GM18508 (cell line): ENCODE data around the gene CHRD.

ENCODE experiments used
- ATAC-seq: cut with Tn5 transposase; IDR thresholded peaks from one replicate; pipeline ENCODE4 v1.9.1; 2021; ENCODE audit warnings: moderate number of reproducible peaks; ENCODE audit not compliant: insufficient read depth, unreplicated experiment

CHRD gene

DNA sequence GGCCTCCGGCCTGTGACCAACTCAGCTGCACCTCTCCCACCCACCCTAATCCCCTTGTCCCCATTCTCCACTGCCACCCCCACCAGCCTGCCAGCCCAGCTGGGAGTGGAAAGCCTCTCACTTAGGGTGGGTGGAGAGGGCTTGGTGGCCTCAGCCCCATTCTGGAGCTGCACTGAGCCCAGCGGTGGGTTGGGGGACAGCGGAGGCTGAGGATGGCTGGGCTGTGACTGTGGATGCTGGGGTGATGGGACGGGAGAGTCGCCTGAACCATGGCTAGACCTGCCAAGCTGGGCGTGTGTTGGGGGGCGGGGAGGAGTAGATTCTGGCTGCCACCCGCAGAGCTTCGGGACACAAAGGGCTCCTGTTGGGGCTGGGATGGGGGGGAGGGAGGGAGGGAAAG lies 20.2 kb upstream of the CHRD start:
- ATAC-seq: no peak

DNA sequence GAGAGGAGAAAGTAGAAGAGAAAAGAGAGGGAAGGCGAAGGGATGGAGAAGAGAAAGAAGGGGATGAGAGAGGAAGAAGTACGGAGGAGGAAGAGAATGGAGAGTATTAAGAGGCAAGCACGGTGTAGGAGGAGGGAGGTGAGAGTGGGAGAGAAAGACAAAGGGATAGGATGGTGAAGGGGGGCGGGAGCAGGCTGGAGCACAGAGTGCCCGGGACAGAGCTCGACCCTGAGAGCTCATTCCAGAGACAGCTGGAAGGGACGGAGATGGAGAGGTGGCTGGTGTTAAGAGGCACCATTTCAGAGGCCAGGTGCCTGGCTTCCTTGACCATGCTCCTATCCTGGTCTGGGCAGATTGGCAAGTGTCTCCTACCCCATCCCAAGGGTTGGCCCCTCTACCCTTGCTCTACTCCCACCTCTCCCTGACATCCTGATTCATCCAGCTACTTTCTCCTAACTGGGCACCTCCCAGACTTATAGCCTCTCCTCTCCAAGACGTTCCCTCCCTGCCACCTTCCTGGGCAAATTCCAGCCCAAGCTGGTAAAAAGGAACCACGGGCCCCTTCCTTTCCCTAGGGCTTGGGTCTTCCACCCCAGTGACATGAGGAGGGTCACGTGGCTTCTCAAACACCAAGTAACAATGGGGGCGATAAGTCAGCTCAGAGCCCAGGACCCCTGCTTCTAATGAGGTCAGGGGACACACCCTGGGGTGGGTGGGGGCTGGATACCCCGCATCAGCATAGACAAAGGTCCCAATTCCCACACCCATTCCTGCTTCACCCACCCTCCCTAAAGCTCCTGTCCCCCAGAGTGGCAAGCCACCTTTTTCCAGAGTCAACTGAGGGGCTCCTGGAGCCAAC lies 19.6 kb upstream of the CHRD start:
- ATAC-seq: no peak

DNA sequence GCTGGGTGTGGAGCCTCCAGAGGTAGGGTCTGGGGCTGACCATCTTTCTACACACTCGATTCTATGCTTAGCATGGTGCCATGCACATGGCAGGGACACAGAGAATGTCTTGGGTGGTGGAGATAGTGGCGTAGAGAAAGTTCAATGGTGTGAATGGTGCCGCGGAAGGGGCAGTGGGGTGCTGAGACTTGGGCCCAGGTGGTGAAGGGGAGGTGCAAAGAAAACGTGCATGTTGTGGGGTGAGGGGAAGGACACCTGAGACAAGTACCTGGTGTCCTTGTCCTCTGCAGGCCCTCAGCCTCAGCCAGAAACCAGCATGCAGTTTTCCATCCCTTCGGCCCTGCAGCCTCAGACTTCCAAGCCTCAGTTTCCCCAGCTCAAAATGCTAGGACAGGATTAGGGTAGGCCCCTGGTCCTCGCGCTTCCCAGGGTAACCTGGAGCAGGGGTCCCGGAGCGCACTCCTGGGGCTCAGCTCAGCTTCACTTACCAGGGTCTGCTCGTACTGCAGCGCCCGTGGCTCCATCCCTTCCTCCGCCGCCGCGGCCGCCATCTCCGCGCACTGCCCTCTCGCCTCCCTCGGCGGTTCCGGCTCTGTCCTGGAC lies 18.8 kb upstream of the CHRD start:
- ATAC-seq: no peak

DNA sequence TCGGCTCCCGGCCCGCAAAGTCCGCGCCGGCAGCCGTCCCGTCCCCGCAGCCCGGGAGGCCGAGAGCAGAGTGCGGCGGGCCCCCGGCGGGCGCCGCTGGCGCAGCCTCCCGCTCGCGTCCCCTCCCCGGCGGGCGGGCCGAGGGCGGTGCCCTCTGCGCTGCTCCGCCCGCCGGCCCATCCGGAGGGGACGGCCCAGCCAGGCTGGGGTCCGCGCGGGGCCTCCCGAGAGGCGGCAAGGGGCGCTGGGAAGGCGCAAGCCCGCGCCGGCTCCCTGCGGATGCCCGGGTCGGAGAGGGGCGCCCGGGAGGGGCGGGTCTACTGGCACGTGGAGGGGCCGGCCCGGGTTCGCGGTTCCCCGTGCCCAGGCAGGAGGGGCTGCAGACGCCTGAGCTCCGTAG lies 18.3 kb upstream of the CHRD start, which contains the start of the genes CLCN2 and POLR2H:
TSS of gene CLCN2 (minus strand) at position 74 of the 400 bp plus-strand sequence. CDS start 126 bp downstream, outside the sequence.
TSS of gene POLR2H (plus strand) at position 179 of the 400 bp plus-strand sequence. CDS start 1,783 bp downstream, outside the sequence.
- no peak for ATAC-seq

DNA sequence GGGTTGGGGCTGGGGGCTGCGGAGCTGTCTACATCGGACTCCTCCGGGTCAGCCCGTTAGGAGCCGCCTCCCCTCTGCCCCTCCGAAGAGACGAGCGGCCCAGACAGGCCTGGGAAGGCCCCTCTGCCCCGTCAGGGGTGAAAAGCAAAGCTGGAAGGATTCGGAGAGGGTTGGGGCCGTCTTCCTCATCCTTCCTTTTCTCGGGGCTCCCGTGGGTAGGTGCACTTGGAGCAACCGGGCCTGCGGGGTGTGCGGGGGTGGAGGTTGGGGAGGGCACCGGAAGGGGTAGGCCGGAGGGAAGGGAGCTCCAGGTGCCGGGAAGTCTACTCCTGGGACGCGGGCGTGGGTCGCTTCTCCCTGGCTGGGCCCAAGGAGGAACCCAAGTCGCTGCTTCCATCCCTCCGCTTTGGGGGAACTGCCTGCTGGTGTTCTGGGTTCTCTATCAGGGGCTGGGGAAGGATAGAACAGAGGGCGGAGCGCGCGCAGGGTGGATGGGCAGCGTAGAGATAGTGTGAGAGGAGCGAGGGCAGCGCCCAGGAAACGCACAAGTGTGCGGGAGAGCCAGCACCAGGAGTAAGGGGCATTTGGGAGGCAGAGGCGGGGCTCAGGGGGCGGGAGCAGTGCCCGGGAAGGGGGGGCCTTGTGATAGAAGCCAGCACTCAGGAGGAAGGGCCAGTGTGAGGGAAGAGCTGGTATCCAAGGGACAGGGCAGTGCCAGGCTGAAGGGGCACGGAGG lies 17.8 kb upstream of the CHRD start:
- ATAC-seq: no peak

DNA sequence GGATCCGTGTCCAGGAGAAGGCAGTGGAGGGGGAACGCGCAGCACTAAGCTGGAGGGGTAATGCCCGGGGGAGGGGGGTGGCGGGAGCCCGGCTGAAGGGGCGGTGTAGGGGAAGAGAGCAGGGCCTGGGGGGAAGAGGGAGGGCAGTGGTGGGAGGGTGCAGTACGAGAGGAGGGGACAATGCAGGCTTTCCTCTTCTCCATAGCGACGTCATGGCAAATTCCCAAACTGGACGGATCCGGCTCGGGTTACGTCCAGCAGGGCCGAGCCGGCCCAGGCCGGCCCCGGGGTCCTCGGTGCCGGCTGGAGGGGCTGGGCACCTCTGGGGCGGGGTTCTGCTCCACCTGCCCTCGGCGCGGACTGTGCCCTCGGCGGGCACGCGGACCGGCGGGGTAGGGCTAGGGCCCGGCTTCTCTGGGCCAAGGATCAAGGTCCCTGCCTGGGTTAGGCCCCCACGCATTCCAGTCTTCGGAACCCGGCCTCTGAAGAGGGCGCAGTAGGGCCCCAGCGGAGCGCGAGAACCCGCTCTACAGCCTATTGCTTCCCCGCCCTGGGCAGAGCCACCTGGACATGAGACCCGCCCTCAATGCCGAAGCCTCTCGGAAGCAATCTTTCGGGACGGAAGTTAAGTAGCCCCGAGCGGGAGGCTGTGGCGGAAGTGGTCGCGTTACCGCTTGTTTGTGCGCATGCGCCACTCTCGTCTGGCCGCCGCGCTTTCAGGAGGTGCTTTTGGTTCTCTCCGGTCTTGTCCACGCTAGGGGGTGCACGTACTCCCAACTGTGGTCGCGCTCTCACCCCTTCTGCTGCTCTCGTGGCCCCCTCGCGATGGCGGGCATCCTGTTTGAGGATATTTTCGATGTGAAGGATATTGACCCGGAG lies 16.9 kb upstream of the CHRD start:
- ATAC-seq: peak; percentile 82

DNA sequence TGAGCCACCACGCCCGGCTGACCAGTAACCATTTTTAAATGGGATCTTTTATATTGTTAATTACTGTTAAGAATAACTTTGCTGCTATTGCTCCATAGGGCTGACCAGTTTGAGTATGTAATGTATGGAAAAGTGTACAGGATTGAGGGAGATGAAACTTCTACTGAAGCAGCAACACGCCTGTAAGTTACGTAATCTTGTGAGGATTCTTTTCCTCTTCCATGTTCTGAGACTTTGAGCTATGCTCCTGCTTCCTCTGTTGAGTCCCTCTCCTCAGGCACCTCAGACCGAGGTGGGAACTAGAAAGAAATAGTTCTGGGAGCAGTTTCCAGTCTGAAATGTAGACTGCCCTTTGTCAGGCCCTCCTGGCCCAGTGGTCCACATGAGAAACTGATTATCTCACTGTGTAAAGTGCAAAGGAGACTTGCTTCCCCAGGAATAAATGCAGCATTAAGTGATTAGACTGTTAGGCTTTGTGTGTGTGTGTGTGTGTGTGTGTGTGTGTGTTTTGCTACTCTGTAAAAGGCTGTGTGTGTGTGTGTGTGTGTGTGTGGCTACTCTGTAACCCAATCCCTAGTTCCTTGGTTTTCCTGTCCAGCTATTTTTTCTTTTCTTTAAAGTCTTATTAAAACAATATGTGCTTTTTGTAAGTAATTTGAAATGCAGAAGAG lies 13.1 kb upstream of the CHRD start:
- ATAC-seq: no peak

DNA sequence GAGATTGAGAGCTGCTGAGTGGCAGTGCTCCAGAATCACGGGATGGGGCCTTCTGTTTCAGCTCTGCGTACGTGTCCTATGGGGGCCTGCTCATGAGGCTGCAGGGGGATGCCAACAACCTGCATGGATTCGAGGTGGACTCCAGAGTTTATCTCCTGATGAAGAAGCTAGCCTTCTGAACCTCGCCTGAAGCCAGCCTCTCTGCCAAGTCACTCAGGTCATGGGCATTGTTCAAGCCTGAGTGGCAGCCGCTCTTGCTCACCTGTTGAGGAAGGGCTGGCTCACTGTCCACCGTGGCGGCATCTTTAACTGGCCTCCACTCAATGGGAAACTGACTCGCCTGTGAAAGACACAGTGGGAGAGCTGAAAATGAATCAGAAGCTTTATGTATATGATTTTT lies 11.7 kb upstream of the CHRD start:
- ATAC-seq: no peak

DNA sequence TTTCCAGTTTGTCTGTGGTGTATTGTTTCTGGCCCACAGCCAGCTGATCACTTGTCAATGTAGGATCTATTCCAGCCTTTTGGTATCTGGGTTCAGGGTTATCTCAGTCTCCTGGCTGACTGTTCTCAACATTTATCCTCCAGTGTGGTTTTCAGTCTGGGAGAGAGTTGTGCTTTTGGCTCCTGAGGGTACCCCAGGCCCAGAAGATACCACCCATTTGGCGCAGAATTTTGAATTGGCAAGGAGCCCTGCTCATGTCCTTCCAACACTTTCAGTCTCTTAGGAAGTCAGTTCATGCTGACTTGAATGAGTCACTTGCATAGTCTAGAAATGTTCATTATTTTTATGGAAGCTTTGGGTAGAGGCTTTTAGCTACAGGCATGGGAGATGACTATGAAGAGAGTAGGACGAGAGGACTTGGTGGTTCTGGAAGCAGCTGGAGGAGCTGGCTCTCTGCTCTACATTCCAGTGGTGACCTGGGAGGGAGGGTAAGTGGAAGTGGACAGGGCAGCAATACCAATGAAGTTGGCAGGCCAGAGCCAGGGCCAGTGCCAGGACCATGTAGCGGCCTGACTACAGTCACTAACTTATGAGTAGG lies 11.2 kb upstream of the CHRD start:
- ATAC-seq: no peak

DNA sequence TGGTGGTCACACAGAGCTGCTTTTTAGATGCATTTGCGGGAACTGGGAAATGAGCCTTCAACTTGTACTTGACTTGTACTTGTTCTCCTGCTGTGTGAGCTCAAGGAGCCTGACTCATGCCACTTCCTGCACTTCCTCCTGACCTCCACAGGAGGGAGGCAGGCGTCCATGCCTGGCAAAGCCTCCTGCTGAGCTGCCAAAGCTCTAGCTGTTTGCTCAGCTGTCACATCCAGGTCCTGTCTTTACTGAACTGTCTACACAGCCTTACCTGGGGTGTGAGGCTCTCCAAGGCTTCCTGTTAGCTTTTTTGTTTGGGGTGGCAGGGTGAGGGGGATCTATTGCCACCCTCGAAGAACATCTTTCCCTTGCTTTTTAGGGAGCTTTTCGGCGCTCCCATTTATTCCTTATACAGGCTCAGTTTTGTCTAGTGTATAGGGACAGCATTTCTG lies 8.3 kb upstream of the CHRD start:
- no peak for ATAC-seq

DNA sequence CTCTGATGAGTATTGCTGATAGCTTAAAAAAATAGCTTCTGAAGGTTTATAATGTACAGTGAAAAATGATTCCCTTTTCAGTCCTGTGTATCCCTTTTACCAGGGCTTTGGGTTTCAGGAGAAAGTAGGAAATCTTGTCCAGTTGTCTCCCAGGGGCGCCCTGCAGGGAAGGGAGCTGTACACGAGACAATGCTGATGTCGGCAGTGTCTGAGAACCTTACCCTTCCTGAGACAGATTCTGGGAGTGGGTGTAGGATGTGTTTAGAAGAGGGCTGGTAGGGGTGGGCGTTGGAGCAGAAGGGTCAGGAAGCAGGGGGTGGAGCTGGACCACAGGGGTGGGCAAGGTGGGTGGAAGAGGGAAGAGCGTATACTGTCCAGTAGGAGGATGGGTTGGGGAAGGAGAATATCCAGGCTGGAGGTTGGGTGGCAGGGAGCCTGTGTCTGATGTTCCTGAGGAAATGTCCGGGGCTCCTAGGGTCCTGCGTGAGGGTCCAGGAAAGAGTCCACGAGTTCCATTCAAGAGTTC lies 7.5 kb upstream of the CHRD start:
- no peak for ATAC-seq

DNA sequence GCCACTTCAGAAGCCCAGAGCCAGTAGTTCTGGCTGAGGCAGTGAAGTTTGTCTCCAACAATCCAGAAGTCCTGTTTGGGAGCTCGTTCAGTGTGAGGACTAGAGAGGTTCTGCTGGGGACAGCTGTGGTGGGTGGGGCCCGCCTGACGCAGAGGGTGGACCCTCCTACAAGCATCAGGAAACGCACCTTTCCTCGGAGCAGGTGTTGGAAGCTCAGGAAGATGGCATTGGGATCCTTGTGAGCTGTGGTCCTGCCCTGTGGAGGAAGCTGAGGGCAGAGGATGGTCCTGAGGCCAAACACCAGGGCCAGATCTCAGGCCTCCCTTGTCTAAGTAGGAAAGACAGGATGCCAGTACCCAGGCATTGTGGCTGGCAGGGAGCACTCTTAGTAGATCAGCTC lies 6.9 kb upstream of the CHRD start:
- ATAC-seq: no peak

DNA sequence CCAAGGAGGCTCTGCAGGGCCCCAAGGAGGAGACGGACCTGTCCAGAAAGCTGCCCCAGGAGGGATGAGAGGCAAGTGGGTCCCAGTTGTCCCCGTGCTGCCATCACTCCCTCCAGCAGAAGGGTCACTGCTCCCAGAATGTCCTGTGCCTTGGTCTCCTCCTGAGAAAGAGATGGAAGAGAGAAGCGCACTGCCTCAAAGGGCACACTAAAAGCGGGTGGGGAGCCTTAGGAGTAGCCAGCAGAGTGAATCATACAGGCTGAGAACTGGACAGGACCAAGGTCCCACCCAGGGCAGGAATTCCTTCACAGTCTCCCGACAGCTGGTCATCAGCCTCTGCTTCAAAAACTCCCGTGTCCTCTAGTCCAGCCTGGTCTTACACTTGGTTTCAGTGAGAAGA lies 6.4 kb upstream of the CHRD start:
- no peak for ATAC-seq

DNA sequence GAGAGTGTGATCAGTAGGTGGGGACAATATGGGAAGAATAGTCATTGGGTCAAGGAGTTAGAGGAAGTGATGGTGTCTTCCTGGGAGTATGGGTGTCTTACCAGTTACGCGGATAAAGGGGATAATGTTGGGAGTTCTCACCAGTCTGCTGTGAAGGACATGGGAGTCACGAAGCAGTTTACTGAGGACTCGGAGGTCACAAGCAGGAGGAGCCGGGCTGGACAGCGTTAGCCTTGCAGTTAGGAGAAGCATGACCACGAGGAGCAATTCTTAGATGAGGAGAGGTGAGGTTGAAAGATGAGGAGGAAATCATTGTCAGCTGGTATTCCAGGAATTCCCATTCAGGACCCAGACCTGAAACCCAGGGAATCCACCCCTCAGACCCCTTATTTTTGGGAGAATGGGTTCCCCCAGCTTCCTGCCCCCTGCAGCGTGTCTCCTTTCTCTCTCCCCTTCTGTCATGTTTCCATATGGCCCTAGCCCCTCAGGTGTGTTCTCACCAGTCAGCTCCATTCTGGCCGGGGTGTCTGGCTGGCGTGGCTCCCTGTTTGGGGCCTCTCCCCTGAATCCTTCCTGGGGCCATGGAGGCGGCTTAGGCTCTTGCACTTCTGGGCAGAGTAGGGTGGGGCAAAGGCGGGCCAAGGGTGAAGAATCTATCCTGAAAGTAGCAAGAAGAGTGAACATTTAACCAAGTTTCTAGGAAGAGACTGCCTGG lies 4.0 kb upstream of the CHRD start:
- no peak for ATAC-seq

DNA sequence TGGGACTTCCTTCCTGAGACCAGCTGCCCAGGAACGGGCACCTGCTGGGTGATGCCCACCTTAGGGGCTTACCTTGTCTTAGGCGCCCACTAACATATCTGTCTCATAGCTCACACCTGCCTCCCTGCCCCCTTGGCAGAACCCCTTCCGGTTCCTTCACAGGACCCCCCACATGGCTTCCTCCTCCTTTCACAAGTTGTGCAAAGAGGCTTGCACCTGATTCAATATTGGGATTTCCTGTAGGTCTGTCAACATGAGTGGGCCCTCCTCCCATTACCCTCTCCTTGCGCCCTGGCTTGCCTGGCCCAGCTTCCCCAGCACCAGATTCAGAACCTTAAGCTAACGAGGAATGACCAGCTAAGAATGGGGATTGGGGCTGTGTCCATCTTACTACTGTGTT lies 2.5 kb upstream of the CHRD start:
- ATAC-seq: no peak

DNA sequence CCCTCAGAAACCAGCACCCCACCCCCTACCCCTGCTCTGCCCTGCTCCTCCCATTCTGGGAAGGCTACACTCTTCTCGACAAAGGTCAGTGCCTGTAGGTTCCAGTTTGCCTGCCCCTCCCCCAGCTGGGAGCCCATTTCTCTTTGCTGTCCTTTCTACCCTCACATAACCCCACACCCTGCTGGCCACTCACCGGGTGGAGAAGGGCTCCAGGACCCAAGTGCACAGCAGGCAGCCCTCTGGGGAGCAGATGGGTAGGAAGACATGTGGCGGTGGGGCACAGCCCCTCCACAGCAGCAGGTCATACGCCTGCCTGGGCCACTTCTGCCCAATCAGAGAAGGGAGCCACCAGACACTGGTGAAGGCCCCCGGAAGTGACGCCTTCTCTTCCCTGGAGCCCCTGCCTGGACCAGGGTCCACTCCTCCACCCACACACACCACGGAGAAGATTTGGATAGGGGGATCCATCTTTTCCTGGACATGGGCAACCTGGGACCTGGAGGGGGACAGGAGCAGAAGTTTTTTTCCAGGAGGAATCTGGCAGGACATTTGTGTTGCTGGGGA lies 1.9 kb upstream of the CHRD start, which contains the start of gene THPO:
TSS of gene THPO (minus strand) at position 326 of the 564 bp plus-strand sequence. CDS start 1,948 bp downstream, outside the sequence.
- no peak for ATAC-seq

DNA sequence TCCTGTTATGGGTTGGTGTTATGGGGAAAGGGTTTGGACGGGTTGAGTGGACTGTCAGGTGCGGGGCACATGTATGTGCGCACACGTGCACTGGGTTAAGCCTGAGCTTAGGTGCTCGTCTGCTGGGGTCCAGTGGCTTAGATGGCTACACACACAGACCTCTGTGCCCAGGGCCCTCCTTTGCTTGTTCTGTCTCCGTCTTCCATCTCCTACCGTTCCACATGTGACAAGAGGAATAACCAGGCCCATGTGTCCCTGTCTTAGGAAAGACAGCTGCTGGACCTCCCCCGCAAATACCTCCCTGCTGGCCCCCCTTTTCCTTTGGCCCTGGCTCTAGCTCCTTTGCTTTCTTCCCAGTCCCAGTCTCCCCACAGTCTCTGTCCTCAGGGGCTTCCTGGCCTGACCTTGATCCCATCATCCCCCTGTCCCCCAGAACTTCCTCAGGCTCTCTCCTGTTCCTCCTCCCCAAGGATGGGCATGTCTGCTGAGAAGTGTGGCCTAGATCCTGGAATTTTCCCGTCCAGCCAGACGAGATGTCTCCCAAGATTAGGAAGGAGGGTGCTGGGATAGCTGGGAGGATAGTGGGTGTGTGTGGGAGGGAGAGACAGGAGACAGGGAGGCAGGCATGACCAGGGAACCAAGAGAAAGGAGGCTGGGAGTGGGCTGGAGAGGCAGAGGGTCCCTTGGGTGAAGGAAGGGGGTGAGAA lies 1.1 kb upstream of the CHRD start:
- no peak for ATAC-seq
